ENCODE measurements around the gene TWF2.

- no peak for TF ChIP-seq CTCF (IDR thresholded peaks at IDR 0.05; ENCODE audit: low read length)
- no peak for TF ChIP-seq EZH2 (IDR thresholded peaks at IDR 0.05; ENCODE audit: borderline replicate concordance, low read length)
Measured at GRCh38 chr3:52196977-52197376, 42.0 kb downstream of the TWF2 start.

Data from OCI-LY1 (cell line).